SK-N-SH treated with all-trans-retinoic acid at 6 μM for 48 hours (cell line): ENCODE results near the gene RAD23A.

ENCODE experiments used
- ARNTL ChIP-seq: fragments of 450-650 bp; formaldehyde crosslinking; IDR thresholded peaks from 2 replicates; pipeline ENCODE4 v1.5.0; 2020; ENCODE audit warnings: low read depth, mild to moderate bottlenecking, moderate library complexity, borderline replicate concordance
- CSDC2 ChIP-seq: fragments of 250-450 bp; sonication (Bioruptor Pico); IDR thresholded peaks from 2 replicates; pipeline ENCODE4 v1.5.0; 2020; ENCODE audit warnings: mild to moderate bottlenecking, moderate library complexity
- ISL1 ChIP-seq: fragments of 250-450 bp; sonication (Bioruptor Pico); IDR thresholded peaks from 2 replicates; pipeline ENCODE4 v2.1.2; 2022; ENCODE audit warnings: mild to moderate bottlenecking, moderate library complexity
- PPARA ChIP-seq: fragments of 250-450 bp; sonication (Bioruptor Pico); IDR thresholded peaks from 2 replicates; pipeline ENCODE4 v1.5.0; 2020; ENCODE audit warnings: mild to moderate bottlenecking, borderline replicate concordance
- RARB ChIP-seq: fragments of 250-450 bp; sonication (Bioruptor Pico); IDR thresholded peaks from 2 replicates; pipeline ENCODE4 v1.8.0; 2021; ENCODE audit warnings: mild to moderate bottlenecking, moderate library complexity
- TCF4 ChIP-seq: fragments of 250-450 bp; sonication (Bioruptor Pico); IDR thresholded peaks from 2 replicates; pipeline ENCODE4 v1.8.0; 2021; ENCODE audit warnings: mild to moderate bottlenecking, moderate library complexity, borderline replicate concordance
- ZFP3 ChIP-seq: fragments of 250-450 bp; sonication (Bioruptor Pico); IDR thresholded peaks from 2 replicates; pipeline ENCODE4 v1.5.0; 2020; ENCODE audit warnings: mild to moderate bottlenecking, moderate library complexity
- ZFP30 ChIP-seq: fragments of 450-650 bp; formaldehyde crosslinking; IDR thresholded peaks from 2 replicates; pipeline ENCODE4 v1.5.0; 2022; ENCODE audit warnings: mild to moderate bottlenecking, moderate library complexity
- ZNF565 ChIP-seq: fragments of 450-650 bp; formaldehyde crosslinking; conservative IDR thresholded peaks from 2 replicates; pipeline ENCODE4 v1.5.0; 2020; ENCODE audit warnings: low read depth, mild to moderate bottlenecking, moderate library complexity
- TF ChIP-seq, protein P1 (sequence below): fragments of 250-450 bp; sonication (Bioruptor Pico); IDR thresholded peaks from 2 replicates; pipeline ENCODE4 v1.5.1; 2020; ENCODE audit warnings: low read depth, mild to moderate bottlenecking, moderate library complexity

DNA sequence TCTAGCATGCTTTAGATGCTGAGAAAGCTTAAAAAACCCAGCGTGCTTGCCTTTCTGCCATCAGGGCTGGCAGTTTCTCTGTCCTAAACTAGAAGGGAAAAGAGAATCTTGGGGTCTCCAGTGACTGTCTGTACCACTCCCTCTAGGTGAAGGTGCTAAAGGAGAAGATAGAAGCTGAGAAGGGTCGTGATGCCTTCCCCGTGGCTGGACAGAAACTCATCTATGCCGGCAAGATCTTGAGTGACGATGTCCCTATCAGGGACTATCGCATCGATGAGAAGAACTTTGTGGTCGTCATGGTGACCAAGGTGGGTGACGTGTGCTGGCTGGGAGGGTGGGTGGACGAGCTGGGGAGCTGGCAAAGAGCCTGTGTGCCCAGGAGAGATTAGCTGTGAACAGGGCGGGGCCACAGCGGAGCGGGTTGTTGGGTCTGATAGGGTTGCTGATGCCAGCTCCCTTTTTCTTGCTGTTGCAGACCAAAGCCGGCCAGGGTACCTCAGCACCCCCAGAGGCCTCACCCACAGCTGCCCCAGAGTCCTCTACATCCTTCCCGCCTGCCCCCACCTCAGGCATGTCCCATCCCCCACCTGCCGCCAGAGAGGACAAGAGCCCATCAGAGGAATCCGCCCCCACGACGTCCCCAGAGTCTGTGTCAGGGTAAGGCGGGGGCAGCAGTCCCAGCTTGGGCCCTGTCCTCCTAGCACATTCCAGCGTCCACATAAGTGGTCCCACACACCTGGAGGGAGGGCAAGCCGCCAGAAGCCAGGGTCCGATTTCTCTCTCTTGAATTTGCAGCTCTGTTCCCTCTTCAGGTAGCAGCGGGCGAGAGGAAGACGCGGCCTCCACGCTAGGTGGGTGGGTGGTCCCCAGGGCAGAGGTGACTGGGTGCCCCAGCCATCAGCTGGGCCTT lies 2.3 kb downstream of the RAD23A start:
- TF ChIP-seq TCF4 (CRISPR knock-in tag) (no peak), ZFP30 (CRISPR knock-in tag) (no peak), CSDC2 (CRISPR knock-in tag) (no peak), ZNF565 (CRISPR knock-in tag) (no peak), ISL1 (no peak), PPARA (CRISPR knock-in tag) (no peak), RARB (no peak), ARNTL (no peak), ZFP3 (no peak)
- TF ChIP-seq, protein P1, sequence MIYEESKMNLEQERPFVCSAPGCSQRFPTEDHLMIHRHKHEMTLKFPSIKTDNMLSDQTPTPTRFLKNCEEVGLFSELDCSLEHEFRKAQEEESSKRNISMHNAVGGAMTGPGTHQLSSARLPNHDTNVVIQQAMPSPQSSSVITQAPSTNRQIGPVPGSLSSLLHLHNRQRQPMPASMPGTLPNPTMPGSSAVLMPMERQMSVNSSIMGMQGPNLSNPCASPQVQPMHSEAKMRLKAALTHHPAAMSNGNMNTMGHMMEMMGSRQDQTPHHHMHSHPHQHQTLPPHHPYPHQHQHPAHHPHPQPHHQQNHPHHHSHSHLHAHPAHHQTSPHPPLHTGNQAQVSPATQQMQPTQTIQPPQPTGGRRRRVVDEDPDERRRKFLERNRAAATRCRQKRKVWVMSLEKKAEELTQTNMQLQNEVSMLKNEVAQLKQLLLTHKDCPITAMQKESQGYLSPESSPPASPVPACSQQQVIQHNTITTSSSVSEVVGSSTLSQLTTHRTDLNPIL (CRISPR knock-in tag) = no peak
